ENCODE results near the gene MELTF.

- no peak for TF ChIP-seq CTCF (IDR thresholded peaks at IDR 0.05; ENCODE audit: poor library complexity, severe bottlenecking)
- TF ChIP-seq EZH2 (IDR thresholded peaks at IDR 0.05; ENCODE audit: borderline replicate concordance, insufficient read depth, low read length, poor library complexity, severe bottlenecking), result no peak
- no peak for TF ChIP-seq POLR2AphosphoS5 (IDR thresholded peaks at IDR 0.05)
- TF ChIP-seq EP300 (conservative IDR thresholded peaks at IDR 0.05; ENCODE audit: poor library complexity, severe bottlenecking), result no peak
- TF ChIP-seq RAD21 (conservative IDR thresholded peaks at IDR 0.05), result no peak
- no peak for TF ChIP-seq TAF1 (IDR thresholded peaks at IDR 0.05; ENCODE audit: low read depth)
These were observed 29.4 kb downstream of the MELTF start for GRCh38 chr3:197000211-197000610.
